LoVo (cell line): ENCODE measurements around the gene SEPTIN14.
"Not testable (repeated sequence)": the region's sequence is repeated elsewhere in the genome, so short reads cannot be mapped to it uniquely, and the experiment has no call there.

Source experiments
- DNase-seq: peaks from one replicate; pipeline ENCODE4 v3.0.0-alpha.2; 2016; ENCODE audit warnings: low spot score

The SEPTIN14 gene

GRCh38 chr7:55784151-55784550 is 78.4 kb downstream of the SEPTIN14 start:
- DNase-seq, result no peak

GRCh38 chr7:55778631-55779030 is 83.9 kb downstream of the SEPTIN14 start:
- DNase-seq, result no peak

GRCh38 chr7:55776196-55776595 is 86.4 kb downstream of the SEPTIN14 start:
- no peak for DNase-seq

- no peak for DNase-seq
These were observed 87.5 kb downstream of the SEPTIN14 start for GRCh38 chr7:55775051-55775420.

GRCh38 chr7:55774327-55775050 is 88.1 kb downstream of the SEPTIN14 start:
- DNase-seq, result no peak

GRCh38 chr7:55770778-55771177 is 91.8 kb downstream of the SEPTIN14 start:
- peak; percentile 20 for DNase-seq

- DNase-seq, result not testable (repeated sequence)
These were observed 109.2 kb downstream of the SEPTIN14 start for GRCh38 chr7:55753274-55753862.

GRCh38 chr7:55744706-55745105 is 117.8 kb downstream of the SEPTIN14 start:
- not testable (repeated sequence) for DNase-seq
